SK-N-SH treated with all-trans-retinoic acid at 6 μM for 48 hours (cell line): ENCODE data around the gene APC2.

Source experiments
- ARNTL ChIP-seq: fragments of 450-650 bp; formaldehyde crosslinking; IDR thresholded peaks from 2 replicates; pipeline ENCODE4 v1.5.0; 2020; ENCODE audit warnings: low read depth, mild to moderate bottlenecking, moderate library complexity, borderline replicate concordance
- BACH2 ChIP-seq: fragments of 250-450 bp; sonication (Bioruptor Pico); IDR thresholded peaks from 2 replicates; pipeline ENCODE4 v1.9.0; 2021; ENCODE audit warnings: mild to moderate bottlenecking, borderline replicate concordance
- TOX ChIP-seq: fragments of 250-450 bp; sonication (Bioruptor Pico); IDR thresholded peaks from 2 replicates; pipeline ENCODE4 v1.8.0; 2021; ENCODE audit warnings: mild to moderate bottlenecking, moderate library complexity, borderline replicate concordance
- ZFP3 ChIP-seq: fragments of 250-450 bp; sonication (Bioruptor Pico); IDR thresholded peaks from 2 replicates; pipeline ENCODE4 v1.5.0; 2020; ENCODE audit warnings: mild to moderate bottlenecking, moderate library complexity
- ZNF8 ChIP-seq: fragments of 450-650 bp; formaldehyde crosslinking; IDR thresholded peaks from 2 replicates; pipeline ENCODE4 v1.5.0; 2020; ENCODE audit warnings: mild to moderate bottlenecking, moderate library complexity
- TF ChIP-seq, protein P1 (sequence below): fragments of 250-450 bp; sonication (Bioruptor Pico); IDR thresholded peaks from 2 replicates; pipeline ENCODE4 v1.5.1; 2020; ENCODE audit warnings: low read depth, mild to moderate bottlenecking, moderate library complexity
- TF ChIP-seq, protein P2 (sequence below): fragments of 250-450 bp; sonication (Bioruptor Pico); IDR thresholded peaks from 2 replicates; pipeline ENCODE4 v1.8.0; 2021; ENCODE audit warnings: low read depth, mild to moderate bottlenecking, moderate library complexity, borderline replicate concordance

GRCh38 chr19:1438035-1438932 is 11.6 kb upstream of the APC2 start, which contains the start of gene RPS15:
- TF ChIP-seq ZFP3 (CRISPR knock-in tag) (no peak), BACH2 (CRISPR knock-in tag) (no peak), TOX (CRISPR knock-in tag) (no peak), ARNTL (CRISPR knock-in tag) (no peak), ZNF8 (CRISPR knock-in tag) (no peak)
- TF ChIP-seq, protein P1, sequence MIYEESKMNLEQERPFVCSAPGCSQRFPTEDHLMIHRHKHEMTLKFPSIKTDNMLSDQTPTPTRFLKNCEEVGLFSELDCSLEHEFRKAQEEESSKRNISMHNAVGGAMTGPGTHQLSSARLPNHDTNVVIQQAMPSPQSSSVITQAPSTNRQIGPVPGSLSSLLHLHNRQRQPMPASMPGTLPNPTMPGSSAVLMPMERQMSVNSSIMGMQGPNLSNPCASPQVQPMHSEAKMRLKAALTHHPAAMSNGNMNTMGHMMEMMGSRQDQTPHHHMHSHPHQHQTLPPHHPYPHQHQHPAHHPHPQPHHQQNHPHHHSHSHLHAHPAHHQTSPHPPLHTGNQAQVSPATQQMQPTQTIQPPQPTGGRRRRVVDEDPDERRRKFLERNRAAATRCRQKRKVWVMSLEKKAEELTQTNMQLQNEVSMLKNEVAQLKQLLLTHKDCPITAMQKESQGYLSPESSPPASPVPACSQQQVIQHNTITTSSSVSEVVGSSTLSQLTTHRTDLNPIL (CRISPR knock-in tag) = no peak
- TF ChIP-seq, protein P2, sequence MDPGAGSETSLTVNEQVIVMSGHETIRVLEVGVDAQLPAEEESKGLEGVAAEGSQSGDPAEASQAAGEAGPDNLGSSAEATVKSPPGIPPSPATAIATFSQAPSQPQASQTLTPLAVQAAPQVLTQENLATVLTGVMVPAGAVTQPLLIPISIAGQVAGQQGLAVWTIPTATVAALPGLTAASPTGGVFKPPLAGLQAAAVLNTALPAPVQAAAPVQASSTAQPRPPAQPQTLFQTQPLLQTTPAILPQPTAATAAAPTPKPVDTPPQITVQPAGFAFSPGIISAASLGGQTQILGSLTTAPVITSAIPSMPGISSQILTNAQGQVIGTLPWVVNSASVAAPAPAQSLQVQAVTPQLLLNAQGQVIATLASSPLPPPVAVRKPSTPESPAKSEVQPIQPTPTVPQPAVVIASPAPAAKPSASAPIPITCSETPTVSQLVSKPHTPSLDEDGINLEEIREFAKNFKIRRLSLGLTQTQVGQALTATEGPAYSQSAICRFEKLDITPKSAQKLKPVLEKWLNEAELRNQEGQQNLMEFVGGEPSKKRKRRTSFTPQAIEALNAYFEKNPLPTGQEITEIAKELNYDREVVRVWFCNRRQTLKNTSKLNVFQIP = no peak
